ENCODE results near the gene TBC1D10B. TPM values are rescaled to one million over a fixed set of nuclear protein-coding genes. Genes with fewer than 3 reads are reported as not detected.

The TBC1D10B gene
- total RNA-seq, 6 donors from 2014 or later, result 31.1 to 71.2 (median 40.3) TPM

DNA sequence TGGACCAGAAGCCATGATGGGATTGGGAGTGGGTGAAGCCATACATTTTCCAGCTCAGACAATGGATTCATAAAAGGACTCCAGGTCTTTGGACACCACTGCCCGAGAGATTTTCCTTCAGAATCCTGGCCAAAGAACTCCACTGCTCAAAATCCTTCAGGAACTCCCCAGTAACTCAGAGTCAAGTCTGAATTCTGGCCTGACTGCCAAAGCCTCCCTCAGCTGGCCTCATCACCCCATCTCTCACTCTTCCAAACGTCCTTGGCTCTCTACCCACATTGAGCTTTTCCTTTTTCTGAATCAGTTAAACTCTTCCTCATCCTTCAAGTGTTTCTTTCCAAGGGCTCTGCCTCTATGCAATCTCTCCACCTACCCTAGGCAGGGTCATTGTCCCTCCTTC lies 13.2 kb upstream of the TBC1D10B start:
- no peaks in the 10 kb centered on the region for H3K9me3 ChIP-seq
- no peak for DNase-seq
- 48 to 70% methylated on average over 2 of the region's 2 CpGs for WGBS, 2 donors
- H3K4me3 ChIP-seq, result no peak overlapping the region
- no peak for TF ChIP-seq EP300 (IDR thresholded peaks at IDR 0.05)
- H3K36me3 ChIP-seq, result no peaks in the 10 kb centered on the region
- no peaks in the 10 kb centered on the region for H3K27me3 ChIP-seq
- H3K4me1 ChIP-seq, result peaks cover 5 to 8% (median 7%) of the 10 kb centered on the region in 4 donors
- ATAC-seq (ENCODE audit: low FRiP score in 2 of 2), result no peak
- H3K27ac ChIP-seq, result no peak overlapping the region

- 50 to 64% methylated on average over 3 to 12 of the region's 12 CpGs for WGBS, 2 donors
- Histone ChIP-seq H3K27ac (peak within 1 kb of the TSS in 2 of 4 donors; percentile 49 to 57), H3K4me3 (peak within 1 kb of the TSS in 3 of 4 donors; percentile 7 to 33 (median 23)), H3K36me3 (no peaks in the 10 kb centered on the region), H3K4me1 (peaks cover 8 to 11% (median 9%) of the 10 kb centered on the region in 4 donors), H3K9me3 (no peaks in the 10 kb centered on the region), H3K27me3 (no peaks in the 10 kb centered on the region)
- peak in 1 of 2 donors; percentile 42 for DNase-seq
- no peak for ATAC-seq (ENCODE audit: low FRiP score in 2 of 2)
- TF ChIP-seq POLR2A (IDR thresholded peaks at IDR 0.05), result peak in 1 of 4 donors; percentile 34
- TF ChIP-seq, protein P1, sequence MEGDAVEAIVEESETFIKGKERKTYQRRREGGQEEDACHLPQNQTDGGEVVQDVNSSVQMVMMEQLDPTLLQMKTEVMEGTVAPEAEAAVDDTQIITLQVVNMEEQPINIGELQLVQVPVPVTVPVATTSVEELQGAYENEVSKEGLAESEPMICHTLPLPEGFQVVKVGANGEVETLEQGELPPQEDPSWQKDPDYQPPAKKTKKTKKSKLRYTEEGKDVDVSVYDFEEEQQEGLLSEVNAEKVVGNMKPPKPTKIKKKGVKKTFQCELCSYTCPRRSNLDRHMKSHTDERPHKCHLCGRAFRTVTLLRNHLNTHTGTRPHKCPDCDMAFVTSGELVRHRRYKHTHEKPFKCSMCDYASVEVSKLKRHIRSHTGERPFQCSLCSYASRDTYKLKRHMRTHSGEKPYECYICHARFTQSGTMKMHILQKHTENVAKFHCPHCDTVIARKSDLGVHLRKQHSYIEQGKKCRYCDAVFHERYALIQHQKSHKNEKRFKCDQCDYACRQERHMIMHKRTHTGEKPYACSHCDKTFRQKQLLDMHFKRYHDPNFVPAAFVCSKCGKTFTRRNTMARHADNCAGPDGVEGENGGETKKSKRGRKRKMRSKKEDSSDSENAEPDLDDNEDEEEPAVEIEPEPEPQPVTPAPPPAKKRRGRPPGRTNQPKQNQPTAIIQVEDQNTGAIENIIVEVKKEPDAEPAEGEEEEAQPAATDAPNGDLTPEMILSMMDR (IDR thresholded peaks at IDR 0.05), result no peak
- TF ChIP-seq POLR2AphosphoS5 (IDR thresholded peaks at IDR 0.05), result peak in 1 of 2 donors; percentile 15
- no peak for TF ChIP-seq EP300 (IDR thresholded peaks at IDR 0.05)
Observed at GRCh38 chr16:30382111-30382881, 12.0 kb upstream of the TBC1D10B start, which contains the start of gene SEPTIN1. Gene SEPTIN1, minus strand, starts transcription at chr16:30382561. Its CDS starts 19 bp downstream, at chr16:30382542.

DNA sequence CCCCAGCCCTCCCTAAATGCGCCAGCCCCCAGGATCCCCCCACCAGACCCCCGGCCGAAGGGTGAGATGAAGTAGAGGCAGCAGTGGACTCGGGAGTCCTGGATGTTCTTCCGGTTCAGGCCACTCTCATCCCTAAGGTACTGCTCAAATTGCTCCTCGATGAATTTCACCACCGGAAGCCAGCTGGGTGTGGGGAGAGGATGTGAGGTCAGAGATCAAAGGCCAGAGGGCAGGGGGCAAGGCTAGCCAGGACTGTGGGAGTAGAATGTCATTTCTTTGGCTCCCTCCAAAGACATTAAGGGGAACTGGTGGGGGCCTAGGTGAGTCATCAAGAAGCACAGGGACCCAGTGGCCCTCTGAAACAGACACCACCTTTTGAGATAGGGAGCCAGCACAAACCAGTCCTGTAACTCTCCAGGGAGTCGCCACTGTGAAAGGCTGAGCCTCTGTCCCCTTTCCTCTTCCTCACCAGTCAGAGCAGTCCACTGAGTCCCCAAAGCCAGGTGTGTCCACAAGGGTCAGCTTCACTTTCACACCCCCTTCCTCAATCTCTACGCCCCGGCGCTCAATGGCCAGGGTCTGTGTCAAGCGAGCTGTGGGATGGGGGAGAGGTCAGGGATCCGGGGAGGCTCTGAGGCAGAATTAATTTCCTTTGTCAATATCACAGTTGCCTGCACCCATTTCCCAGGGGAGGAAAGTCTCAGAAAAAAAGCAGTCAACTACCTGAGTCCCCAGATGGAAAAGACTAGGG lies 11.2 kb upstream of the TBC1D10B start:
- DNase-seq (no peak), ATAC-seq (ENCODE audit: low FRiP score in 2 of 2) (no peak)
- H3K9me3 ChIP-seq, result no peaks in the 10 kb centered on the region
- peaks cover 13 to 19% (median 17%) of the 10 kb centered on the region in 4 donors for H3K4me1 ChIP-seq
- no peak for TF ChIP-seq POLR2A (IDR thresholded peaks at IDR 0.05)
- TF ChIP-seq, protein P1 (IDR thresholded peaks at IDR 0.05), result no peak
- no peak for TF ChIP-seq EP300 (IDR thresholded peaks at IDR 0.05)
- TF ChIP-seq POLR2AphosphoS5 (IDR thresholded peaks at IDR 0.05), result no peak
- H3K4me3 ChIP-seq, result peak overlapping the region in 1 of 4 donors; percentile 33
- WGBS, 2 donors, result 84 to 95% methylated on average over 9 to 13 of the region's 13 CpGs
- no peaks in the 10 kb centered on the region for H3K36me3 ChIP-seq
- no peaks in the 10 kb centered on the region for H3K27me3 ChIP-seq
- peak overlapping the region in 2 of 4 donors; percentile 49 to 57 for H3K27ac ChIP-seq

DNA sequence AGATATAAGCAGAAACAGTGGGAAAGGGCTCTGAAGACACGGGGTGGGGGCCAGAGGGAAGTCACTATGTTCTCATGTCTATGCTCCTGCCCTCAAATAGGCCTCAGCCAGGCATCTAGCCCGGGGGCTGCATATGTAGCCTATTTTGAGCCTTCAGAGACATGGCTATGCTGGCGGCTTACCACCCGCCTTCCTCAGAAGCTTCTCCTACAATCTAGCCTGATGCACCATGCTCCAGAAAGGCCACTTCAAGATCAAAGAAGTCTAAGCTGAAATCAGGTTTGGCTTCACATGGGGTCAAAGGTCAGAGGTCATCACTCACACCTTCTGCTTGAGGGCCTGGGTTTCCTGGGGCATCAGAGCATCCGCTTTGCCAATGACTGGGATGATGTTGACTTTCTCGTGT lies 10.5 kb upstream of the TBC1D10B start:
- no peaks in the 10 kb centered on the region for H3K9me3 ChIP-seq
- no peaks in the 10 kb centered on the region for H3K36me3 ChIP-seq
- TF ChIP-seq POLR2A (IDR thresholded peaks at IDR 0.05), result no peak
- TF ChIP-seq, protein P1 (IDR thresholded peaks at IDR 0.05), result no peak
- no peak for TF ChIP-seq POLR2AphosphoS5 (IDR thresholded peaks at IDR 0.05)
- TF ChIP-seq EP300 (IDR thresholded peaks at IDR 0.05), result no peak
- ATAC-seq (ENCODE audit: low FRiP score in 2 of 2) (no peak), DNase-seq (no peak)
- no peaks in the 10 kb centered on the region for H3K27me3 ChIP-seq
- peaks cover 13 to 19% (median 17%) of the 10 kb centered on the region in 4 donors for H3K4me1 ChIP-seq
- H3K27ac ChIP-seq, result peak overlapping the region in 1 of 4 donors; percentile 17
- H3K4me3 ChIP-seq, result no peak overlapping the region
- WGBS, 2 donors, result 83 to 91% methylated on average over 4 to 6 of the region's 6 CpGs
